HG03108 (cell line): ENCODE measurements around the gene GPN2.
A peak's percentile ranks its signal among the peaks of the same experiment; 100 is the strongest.

Source experiments
- ATAC-seq: cut with Tn5 transposase; IDR thresholded peaks from one replicate; pipeline ENCODE4 v1.9.1; 2021; ENCODE audit warnings: moderate library complexity; ENCODE audit not compliant: unreplicated experiment

Gene GPN2

DNA sequence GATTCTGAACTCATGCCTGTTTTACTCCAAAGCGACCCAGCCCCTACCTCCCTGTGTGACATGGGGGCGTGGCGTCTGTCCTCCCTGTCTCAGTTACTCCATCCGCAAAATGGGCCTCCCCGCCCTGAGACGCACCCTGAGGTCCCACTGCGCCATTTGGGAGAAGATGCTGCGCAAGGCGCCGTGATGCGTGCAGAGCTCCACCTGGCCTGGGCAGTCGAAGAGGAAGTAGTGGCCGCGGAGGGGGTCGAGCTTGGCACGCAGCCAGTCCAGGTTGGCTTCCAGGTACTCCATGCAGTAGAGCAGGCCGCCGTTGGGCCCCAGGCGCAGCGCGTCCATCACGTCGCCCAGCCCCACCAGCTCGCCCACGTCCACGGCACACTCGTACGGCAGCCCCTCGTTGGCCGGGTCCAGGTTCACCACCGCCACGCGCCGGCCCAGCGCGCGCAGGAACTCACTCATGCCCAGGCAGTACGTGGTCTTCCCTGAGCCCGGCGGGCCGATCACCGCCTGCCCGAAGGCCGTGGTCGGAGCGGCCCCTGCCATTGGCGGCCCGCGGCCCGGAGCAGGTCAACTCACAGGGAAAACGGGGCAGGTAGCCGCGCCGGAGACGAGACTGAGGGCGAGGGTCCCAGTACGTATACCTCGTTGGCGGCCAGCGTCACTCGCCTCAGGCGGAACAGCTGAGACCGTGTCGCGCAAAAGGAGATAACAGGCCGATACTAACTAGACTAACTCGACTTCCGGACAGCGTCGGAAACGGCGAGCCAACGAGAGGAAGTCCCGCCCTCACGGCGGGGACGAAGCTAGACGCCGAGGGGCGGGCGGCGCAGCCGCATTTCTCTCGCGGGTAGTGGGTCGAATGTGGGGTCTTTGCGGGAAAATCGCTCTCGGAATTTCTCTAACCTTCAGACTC lies at the start of gene GPN2:
GPN2 (minus strand) TSS at position 733 of the 916 bp plus-strand sequence; CDS start at position 546, 187 bp downstream.
- ATAC-seq: peak; percentile 82

GRCh38 chr1:26938659-26939025 lies 48.6 kb upstream of the GPN2 start:
- ATAC-seq: no peak

DNA sequence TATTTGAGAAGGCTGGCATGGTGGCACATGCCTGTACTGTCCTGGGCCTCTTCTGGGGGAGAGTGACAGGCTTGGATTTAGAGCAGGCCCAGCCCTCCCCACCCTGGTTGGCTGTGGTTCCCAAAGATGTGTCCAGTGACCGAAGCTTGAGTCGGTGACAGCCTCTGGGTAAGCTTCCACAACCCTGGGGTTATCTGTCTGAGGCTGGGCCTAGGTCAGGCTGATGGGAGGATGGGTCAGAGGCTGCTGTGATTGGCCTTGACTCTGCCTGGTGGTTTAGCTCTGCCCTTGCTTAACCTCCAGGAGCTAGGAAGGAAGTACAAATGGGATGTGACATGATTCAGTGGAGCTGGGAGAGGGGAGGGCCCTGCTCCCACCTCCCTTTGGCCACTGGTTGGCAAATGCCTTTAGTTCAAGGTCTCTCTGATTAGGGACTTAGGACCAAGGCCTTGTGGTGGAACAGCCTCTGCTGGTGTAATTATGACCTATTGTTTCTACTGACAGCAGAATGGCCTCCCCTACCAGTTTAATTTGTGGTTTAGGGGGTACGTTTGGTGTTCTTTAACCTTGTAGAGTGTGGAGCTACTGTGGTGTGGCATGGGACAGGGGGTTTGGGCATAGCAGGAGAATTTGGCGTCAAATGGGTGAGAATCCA lies 48.0 kb upstream of the GPN2 start:
- ATAC-seq: no peak

DNA sequence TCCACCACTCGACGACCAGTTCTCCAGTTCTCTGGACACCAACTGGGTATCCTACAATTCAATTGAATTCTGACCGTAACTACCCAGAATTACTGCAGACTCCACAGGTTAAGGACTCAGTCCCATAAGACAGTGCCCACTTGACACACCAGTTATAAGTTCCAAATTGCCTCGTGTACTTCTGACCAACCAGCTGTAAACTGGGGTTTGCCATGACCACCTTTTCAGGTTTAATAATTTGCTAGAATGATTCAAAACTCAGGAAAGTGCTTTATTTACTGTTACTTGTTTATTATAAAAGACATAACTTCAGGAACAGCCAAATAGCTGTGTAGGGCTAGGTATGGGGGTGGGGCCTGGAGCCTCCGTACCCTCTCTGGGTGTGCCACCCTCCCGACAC lies 46.7 kb upstream of the GPN2 start:
- ATAC-seq: no peak

DNA sequence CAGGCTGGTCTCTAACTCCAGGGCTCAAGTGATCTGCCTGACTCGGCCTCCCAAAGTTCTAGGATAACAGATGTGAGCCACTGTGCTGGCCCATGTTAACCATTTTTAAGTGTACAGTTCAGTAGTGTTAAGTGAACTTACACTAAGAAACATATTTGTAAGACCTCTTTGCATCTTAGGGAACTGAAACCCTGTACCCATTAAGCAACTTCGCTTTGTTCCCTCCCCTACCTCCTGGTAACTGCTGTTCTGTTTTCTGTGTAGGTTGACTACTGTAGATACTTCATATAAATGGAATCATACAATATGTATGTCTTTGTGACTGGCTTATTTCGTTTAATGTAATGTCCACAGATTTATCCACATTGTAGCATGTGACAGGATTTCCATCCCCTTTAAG lies 42.4 kb upstream of the GPN2 start:
- ATAC-seq: no peak

- ATAC-seq: no peak
These were observed 33.6 kb upstream of the GPN2 start for GRCh38 chr1:26923711-26924110.

GRCh38 chr1:26922901-26923300 lies 32.8 kb upstream of the GPN2 start:
- no peak for ATAC-seq

DNA sequence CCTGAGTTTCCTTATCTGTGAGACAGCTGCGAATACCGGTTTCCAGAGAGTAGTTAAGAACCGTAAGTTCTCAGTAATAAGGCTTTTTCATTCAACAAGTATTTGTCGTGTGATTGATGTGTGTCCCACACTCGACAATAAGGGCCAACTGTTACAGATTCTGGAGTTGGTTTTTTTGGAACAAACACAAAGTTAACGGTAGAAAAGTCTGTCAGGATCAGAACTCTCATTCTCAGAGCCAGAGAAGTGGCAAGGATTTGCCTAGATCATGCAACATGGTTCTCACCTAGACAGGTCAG lies 32.3 kb upstream of the GPN2 start:
- ATAC-seq: no peak

- ATAC-seq: peak; percentile 97
These were observed 31.7 kb upstream of the GPN2 start, which contains the start of gene NUDC for GRCh38 chr1:26921540-26922430. NUDC (plus strand) TSS chr1:26921743; CDS start chr1:26921849, 106 bp downstream.

DNA sequence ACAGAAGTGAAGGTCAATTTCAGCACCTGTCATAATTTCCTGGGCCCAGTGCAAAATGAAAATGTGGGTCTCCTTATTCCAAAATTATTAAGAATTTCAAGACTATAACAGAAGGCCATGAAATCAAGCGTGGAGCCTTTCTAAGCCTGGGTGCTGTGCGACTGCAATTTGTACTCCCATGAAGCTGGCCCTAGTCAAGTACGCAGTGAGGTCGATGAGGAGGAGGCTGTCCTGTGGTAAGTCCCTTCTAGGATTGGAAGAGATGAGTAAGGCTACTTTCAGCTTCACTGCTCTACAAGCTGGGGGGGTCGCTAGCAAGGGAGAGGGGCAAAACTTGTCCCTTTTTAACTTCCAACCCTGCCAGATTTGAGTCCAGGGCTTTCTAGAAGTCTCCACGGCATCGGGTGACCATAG lies 31.1 kb upstream of the GPN2 start:
- ATAC-seq: peak; percentile 5

GRCh38 chr1:26915204-26915842 lies 25.2 kb upstream of the GPN2 start:
- ATAC-seq: no peak

DNA sequence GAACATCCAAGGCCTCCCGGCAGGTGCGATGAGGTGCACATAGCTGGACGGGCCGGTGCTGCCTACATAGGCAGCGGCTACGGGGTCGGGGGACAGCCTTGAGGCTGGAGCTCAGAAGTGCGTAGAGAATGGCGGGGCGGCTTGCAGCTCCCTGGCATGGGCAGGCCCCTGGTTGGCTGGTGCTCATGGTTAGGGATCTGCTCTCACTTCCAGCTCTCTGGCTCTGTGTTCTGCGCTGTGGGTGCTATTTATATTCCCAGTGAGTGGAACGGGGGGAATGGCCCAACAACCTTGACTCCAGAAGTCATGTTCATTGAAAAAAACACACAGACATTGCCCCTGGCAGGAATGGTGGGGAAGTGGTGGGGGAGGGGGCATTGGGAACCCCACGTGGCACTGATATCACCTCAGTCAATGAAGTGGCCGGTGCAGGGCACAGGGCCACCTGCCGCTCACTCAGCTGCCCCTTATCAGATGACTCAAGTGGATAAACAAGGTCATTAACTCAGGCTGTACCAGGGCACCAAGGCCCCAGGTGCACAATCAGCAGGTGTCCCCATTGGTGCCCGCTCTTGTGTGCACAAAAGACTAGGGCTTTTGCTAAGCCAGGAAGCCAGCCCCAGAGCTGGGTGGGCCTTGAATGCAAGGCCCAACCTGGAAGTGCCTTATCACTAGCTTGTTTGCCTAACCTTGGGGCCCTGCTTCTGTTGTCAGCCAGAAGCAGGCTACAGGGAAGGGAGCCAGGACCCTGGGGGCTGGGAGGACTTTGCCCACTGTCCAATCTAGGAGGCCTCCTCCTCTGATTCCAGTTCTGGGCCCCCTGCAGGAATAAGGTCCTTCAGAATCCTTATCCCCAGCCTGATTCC lies 23.9 kb upstream of the GPN2 start, which contains the start of gene NR0B2:
NR0B2 (minus strand) TSS at position 222 of the 866 bp plus-strand sequence; CDS start at position 187, 35 bp downstream.
- no peak for ATAC-seq

GRCh38 chr1:26913389-26913753 lies 23.3 kb upstream of the GPN2 start:
- no peak for ATAC-seq

DNA sequence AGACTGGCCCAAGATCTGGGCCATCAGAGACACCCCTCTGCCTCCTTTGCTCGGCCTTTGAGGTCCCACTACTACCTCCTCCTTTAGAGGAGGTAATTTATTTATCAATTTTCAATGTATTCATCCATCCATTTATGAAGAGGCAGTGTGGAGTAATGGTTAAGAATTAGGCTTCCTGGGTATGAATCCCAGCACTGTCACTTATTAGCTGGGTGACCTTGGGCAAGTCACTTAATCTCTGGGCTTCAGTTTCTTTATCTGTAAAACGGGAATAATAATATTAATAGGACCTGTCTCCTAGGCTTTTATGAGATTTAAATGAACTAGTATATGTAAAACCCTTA lies 22.0 kb upstream of the GPN2 start:
- ATAC-seq: no peak

DNA sequence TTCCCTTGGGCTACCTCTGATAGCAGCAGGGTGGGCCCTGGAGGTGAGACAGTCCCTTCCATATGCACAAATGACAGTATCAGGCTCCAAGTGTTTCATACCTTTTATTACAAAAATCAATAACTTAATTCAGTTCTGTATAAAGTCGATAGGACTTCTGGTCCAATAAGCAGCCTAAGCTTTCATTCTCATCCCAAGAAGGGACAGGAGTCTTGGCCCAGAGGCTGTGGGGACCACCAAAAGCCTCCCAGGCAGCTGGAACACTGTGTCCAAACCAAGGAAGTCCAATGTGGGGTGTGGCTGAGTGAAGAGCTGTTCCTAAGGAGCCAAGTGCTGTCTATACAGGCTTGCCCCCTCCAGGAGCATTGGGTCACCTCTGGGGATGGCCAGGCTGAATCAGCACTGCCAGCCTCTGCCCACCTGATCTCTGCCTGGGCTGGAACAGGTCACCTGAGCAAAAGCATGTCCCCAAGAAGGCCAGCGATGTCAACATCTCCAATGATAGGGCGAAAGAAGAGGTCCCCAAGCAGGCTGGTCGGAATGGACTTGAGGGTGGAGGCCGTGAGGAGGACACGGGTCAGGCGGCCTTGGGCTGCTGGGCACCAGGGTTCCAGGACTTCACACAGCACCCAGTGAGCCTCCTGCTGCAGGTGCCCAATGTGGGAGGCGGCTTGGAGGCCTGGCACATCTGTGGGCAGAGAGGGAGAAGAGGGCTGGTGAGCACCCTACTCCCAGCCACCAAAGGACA lies 21.5 kb upstream of the GPN2 start:
- no peak for ATAC-seq

GRCh38 chr1:26910343-26911160 lies 20.5 kb upstream of the GPN2 start:
- ATAC-seq: no peak

DNA sequence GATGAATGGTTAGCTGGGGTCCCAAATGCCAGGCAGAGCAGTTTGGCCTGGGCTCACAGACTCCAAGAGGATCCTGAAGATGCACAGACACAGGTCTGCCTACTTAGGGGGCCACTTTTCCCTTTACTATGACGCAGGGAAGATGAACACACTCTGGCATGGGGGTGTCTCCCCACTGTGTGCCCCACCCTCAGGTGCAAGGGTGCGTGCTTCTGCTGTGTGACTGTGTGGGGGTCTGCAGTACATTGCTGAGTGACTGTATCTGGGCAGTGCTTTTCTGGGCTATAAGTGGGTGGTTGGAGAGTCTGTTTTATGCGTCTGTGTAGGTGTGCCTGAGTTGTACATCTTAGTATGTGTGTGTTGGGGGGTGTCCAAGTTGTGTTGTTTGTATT lies 19.9 kb upstream of the GPN2 start:
- ATAC-seq: no peak
